ENCODE measurements around the gene MYL12B.

The MYL12B gene

DNA sequence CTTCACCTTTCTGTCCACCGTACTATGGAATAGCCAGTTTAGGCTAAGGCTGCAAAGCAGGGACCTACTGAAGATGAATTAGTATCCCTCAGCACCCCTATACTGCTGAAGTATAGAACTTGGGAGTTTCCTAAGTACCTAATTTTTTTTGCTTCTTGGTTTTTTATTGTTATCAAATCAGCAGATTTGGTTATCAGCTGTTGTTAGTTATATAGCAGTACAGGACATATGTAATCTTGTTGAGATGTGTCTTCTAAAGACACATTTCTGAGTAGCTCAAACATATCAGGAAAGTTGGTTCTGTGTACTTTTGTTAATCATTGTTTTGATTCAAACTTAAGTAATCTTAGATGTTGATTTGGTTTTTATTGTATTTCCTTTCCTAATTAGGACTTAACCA, 9.1 kb upstream of the MYL12B start:
- H3K4me2 ChIP-seq (ENCODE audit: low read length): peak overlapping the region; percentile 79
- no peaks in the 10 kb centered on the region for H3K9me3 ChIP-seq (replicated peaks; ENCODE audit: low read length)
- no peak overlapping the region for H3K4me3 ChIP-seq (ENCODE audit: low read length)
- no peak overlapping the region for H3K9ac ChIP-seq (ENCODE audit: low read depth, low read length)
- peaks cover 71% of the 10 kb centered on the region for H3K36me3 ChIP-seq (ENCODE audit: insufficient read depth, low read length)
- H3K27me3 ChIP-seq (ENCODE audit: control insufficient read depth, insufficient read depth, low read length): no peaks in the 10 kb centered on the region
- H3K4me1 ChIP-seq (ENCODE audit: control insufficient read depth, insufficient read depth, low read length): peaks cover 67% of the 10 kb centered on the region

DNA sequence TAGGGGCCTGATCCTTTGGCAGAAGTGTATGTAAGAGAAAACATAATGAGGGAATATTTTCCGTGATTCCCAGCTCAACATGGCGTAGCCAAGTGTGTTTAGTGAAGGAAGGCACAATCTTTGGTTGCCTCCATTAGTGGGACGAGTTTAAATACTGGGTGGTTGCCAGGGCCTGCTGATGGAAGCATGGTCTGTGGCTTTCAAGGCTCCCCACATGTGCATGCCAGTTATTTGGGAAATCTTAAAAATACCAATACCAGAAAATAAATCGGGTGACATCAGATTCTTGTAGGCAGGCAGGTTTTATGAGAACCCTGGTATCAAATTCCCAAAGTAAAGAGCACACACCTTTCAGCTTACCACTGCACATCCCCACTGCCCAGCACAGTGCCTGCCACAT, 7.2 kb upstream of the MYL12B start:
- Histone ChIP-seq H3K4me2 (ENCODE audit: low read length) (no peak overlapping the region), H3K36me3 (ENCODE audit: insufficient read depth, low read length) (peaks cover 74% of the 10 kb centered on the region), H3K4me3 (ENCODE audit: low read length) (no peak overlapping the region), H3K27me3 (ENCODE audit: control insufficient read depth, insufficient read depth, low read length) (no peaks in the 10 kb centered on the region), H3K9me3 (replicated peaks; ENCODE audit: low read length) (no peaks in the 10 kb centered on the region), H3K4me1 (ENCODE audit: control insufficient read depth, insufficient read depth, low read length) (peaks cover 71% of the 10 kb centered on the region), H3K9ac (ENCODE audit: low read depth, low read length) (peak overlapping the region; percentile 13)

DNA sequence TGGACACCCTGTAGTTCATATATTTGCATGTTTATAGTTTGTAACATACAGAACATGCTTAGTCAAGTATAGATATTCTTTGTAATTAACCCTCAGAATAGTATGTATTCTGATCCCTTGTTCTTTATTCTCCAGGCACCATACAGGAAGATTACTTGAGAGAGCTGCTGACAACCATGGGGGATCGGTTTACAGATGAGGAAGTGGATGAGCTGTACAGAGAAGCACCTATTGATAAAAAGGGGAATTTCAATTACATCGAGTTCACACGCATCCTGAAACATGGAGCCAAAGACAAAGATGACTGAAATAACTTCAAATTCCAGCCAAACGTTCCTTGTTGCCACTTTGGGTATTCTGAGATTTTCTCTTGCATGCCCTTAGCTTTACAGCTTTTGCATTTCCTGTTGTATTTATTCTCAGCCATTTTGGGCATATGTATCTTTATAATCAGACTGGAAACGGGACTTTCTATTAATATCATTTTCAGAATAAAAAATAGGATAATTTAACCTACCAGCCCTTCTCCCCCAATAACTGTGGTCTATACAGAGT, 6.2 kb upstream of the MYL12B start:
- Histone ChIP-seq H3K4me1 (ENCODE audit: control insufficient read depth, insufficient read depth, low read length) (peaks cover 69% of the 10 kb centered on the region), H3K27me3 (ENCODE audit: control insufficient read depth, insufficient read depth, low read length) (no peaks in the 10 kb centered on the region), H3K9me3 (replicated peaks; ENCODE audit: low read length) (no peaks in the 10 kb centered on the region), H3K4me3 (ENCODE audit: low read length) (no peak overlapping the region), H3K4me2 (ENCODE audit: low read length) (no peak overlapping the region), H3K36me3 (ENCODE audit: insufficient read depth, low read length) (peaks cover 69% of the 10 kb centered on the region), H3K9ac (ENCODE audit: low read depth, low read length) (peak overlapping the region; percentile 56)

- H3K4me1 ChIP-seq (ENCODE audit: control insufficient read depth, insufficient read depth, low read length): peaks cover 63% of the 10 kb centered on the region
- H3K9ac ChIP-seq (ENCODE audit: low read depth, low read length): peak overlapping the region; percentile 72
- H3K27me3 ChIP-seq (ENCODE audit: control insufficient read depth, insufficient read depth, low read length): no peaks in the 10 kb centered on the region
- peak overlapping the region; percentile 48 for H3K4me2 ChIP-seq (ENCODE audit: low read length)
- no peaks in the 10 kb centered on the region for H3K9me3 ChIP-seq (replicated peaks; ENCODE audit: low read length)
- peaks cover 69% of the 10 kb centered on the region for H3K36me3 ChIP-seq (ENCODE audit: insufficient read depth, low read length)
- peak overlapping the region; percentile 22 for H3K4me3 ChIP-seq (ENCODE audit: low read length)
Observed at GRCh38 chr18:3256693-3257626, 5.0 kb upstream of the MYL12B start.

DNA sequence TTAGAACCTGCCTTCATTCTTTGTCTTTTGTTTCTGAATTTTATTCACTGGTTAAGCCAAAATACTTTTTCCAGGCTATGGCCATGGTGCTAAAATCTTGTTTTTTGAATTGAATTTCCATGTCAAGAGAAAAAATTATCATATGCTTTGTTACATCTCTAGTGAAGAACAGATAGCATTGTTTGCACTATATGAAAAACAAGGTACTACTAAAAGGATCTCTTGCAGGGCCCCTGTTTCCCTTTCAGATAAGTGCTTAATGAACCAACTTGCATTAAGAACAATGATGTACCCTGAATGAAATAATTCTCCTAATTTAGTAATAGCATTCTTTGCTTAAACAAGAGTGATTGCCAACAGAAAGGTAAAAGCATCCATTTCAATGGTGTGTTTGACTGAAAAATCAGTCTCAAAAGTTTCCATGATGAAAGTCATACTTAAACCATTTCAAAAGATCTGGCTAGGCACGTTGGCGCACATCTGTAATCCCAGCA, 4.3 kb upstream of the MYL12B start:
- peaks cover 56% of the 10 kb centered on the region for H3K4me1 ChIP-seq (ENCODE audit: control insufficient read depth, insufficient read depth, low read length)
- H3K4me3 ChIP-seq (ENCODE audit: low read length): no peak overlapping the region
- no peaks in the 10 kb centered on the region for H3K9me3 ChIP-seq (replicated peaks; ENCODE audit: low read length)
- peaks cover 68% of the 10 kb centered on the region for H3K36me3 ChIP-seq (ENCODE audit: insufficient read depth, low read length)
- H3K27me3 ChIP-seq (ENCODE audit: control insufficient read depth, insufficient read depth, low read length): no peaks in the 10 kb centered on the region
- H3K4me2 ChIP-seq (ENCODE audit: low read length): no peak overlapping the region
- H3K9ac ChIP-seq (ENCODE audit: low read depth, low read length): peak overlapping the region; percentile 72

DNA sequence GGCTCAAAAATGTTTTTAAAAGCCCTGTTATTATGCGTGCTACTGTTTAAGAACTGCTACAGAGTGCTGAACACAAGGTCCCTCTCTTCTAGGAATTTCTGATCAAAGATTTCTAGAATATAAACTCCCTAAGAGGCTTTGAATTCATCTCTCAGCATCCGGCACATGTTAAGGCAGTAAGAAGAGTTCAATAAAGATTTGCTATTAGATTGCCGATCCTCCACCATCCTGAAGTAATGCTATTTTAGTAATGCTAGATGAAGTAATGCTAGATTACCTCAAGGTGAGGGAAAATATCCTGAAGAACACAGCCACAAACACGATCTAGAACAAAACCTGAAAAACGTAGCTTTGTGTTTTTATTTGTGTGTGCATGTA, 949 bp upstream of the MYL12B start:
- H3K4me2 ChIP-seq (ENCODE audit: low read length): peak overlapping the region; percentile 83
- no peaks in the 10 kb centered on the region for H3K9me3 ChIP-seq (replicated peaks; ENCODE audit: low read length)
- no peaks in the 10 kb centered on the region for H3K27me3 ChIP-seq (ENCODE audit: control insufficient read depth, insufficient read depth, low read length)
- peaks cover 35% of the 10 kb centered on the region for H3K36me3 ChIP-seq (ENCODE audit: insufficient read depth, low read length)
- peak overlapping the region; percentile 90 for H3K4me3 ChIP-seq (ENCODE audit: low read length)
- peaks cover 50% of the 10 kb centered on the region for H3K4me1 ChIP-seq (ENCODE audit: control insufficient read depth, insufficient read depth, low read length)
- H3K9ac ChIP-seq (ENCODE audit: low read depth, low read length): peak overlapping the region; percentile 98

DNA sequence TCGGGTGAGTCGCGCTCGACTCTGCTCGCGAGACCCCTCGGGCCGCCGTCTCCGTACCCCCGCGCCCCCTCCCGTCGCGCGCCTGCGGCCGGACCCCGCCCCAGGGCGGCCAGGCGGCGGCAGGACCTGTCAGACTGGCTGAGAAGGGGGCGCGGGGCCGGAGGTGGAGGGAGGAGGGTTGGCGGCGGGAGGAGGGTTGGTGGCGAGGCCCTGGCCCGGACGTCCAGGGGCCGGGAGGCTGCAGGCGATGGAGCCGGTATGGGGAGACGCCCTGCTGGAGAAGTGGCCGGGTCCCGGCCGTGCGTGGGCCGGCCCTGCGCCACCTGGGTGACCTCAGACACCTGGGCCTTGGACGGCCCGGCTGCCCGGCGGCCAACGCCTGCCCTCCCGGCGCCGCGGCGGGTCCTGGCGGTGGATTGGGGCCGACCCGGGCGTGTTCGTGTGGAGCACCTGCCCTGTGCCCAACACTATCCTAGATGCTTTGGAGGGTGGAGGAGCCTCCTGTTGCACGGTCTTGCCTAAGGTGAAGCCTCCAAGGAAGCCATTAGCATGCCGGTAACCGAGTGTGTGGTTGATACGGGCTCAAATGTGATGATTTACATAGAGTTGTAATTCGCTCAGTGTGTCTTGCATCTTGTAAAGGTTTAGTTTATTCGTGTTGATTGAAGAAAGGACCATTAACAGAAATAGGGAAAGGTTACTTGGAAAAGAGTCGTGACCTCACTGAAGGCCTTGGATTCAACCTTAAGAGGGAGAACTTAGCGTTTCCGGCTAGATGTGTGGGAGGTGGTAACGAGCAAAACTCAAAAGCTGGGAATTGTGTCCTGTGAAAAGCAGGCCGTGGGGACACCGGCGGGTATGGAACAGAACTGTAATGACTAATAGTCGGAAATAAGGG, 550 bp downstream of the MYL12B start:
- Histone ChIP-seq H3K9ac (ENCODE audit: low read depth, low read length) (peak overlapping the region; percentile 98), H3K27me3 (ENCODE audit: control insufficient read depth, insufficient read depth, low read length) (no peaks in the 10 kb centered on the region), H3K36me3 (ENCODE audit: insufficient read depth, low read length) (peaks cover 28% of the 10 kb centered on the region), H3K4me3 (ENCODE audit: low read length) (peak overlapping the region; percentile 90), H3K4me1 (ENCODE audit: control insufficient read depth, insufficient read depth, low read length) (peaks cover 48% of the 10 kb centered on the region), H3K9me3 (replicated peaks; ENCODE audit: low read length) (no peaks in the 10 kb centered on the region), H3K4me2 (ENCODE audit: low read length) (peak overlapping the region; percentile 83)

- H3K36me3 ChIP-seq (ENCODE audit: insufficient read depth, low read length): peaks cover 21% of the 10 kb centered on the region
- H3K27me3 ChIP-seq (ENCODE audit: control insufficient read depth, insufficient read depth, low read length): no peaks in the 10 kb centered on the region
- H3K9ac ChIP-seq (ENCODE audit: low read depth, low read length): peak overlapping the region; percentile 98
- peak overlapping the region; percentile 90 for H3K4me3 ChIP-seq (ENCODE audit: low read length)
- H3K4me2 ChIP-seq (ENCODE audit: low read length): peak overlapping the region; percentile 83
- H3K4me1 ChIP-seq (ENCODE audit: control insufficient read depth, insufficient read depth, low read length): peaks cover 52% of the 10 kb centered on the region
- no peaks in the 10 kb centered on the region for H3K9me3 ChIP-seq (replicated peaks; ENCODE audit: low read length)
Observed at GRCh38 chr18:3263132-3263700, 1.3 kb downstream of the MYL12B start.

- peaks cover 63% of the 10 kb centered on the region for H3K4me1 ChIP-seq (ENCODE audit: control insufficient read depth, insufficient read depth, low read length)
Observed at GRCh38 chr18:3264362-3264761, 2.4 kb downstream of the MYL12B start.

DNA sequence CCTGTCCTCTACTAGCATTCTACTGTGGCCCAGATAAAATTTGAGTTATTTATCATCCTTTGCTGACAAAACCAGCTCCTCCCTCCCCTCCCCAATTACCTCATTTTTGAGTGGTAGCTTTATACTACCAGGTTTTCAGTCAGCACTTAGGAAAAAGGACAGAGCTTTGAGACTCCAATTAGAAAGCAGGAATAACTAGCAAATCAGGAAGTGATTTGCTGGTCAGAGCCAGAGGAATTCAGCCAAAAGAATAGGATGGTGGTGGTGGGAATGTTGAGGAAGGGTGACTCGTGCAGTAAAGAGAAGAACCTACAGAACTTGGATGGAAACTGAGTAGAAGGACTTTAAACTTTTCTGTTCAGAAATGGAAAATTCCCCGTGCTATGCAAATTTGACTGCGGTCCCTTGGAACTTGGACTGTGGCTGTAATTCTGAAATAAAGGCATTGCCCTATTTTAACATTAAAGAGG, 3.7 kb downstream of the MYL12B start:
- Histone ChIP-seq H3K4me2 (ENCODE audit: low read length) (peak overlapping the region; percentile 83), H3K9me3 (replicated peaks; ENCODE audit: low read length) (no peaks in the 10 kb centered on the region), H3K9ac (ENCODE audit: low read depth, low read length) (no peak overlapping the region), H3K4me1 (ENCODE audit: control insufficient read depth, insufficient read depth, low read length) (peaks cover 60% of the 10 kb centered on the region), H3K36me3 (ENCODE audit: insufficient read depth, low read length) (peaks cover 7% of the 10 kb centered on the region), H3K27me3 (ENCODE audit: control insufficient read depth, insufficient read depth, low read length) (no peaks in the 10 kb centered on the region), H3K4me3 (ENCODE audit: low read length) (peak overlapping the region; percentile 14)

More at GRCh38 chr18:3264362-3264761, 2.4 kb downstream of the MYL12B start:
- Histone ChIP-seq H3K4me2 (ENCODE audit: low read length) (peak overlapping the region; percentile 83), H3K9me3 (replicated peaks; ENCODE audit: low read length) (no peaks in the 10 kb centered on the region), H3K9ac (ENCODE audit: low read depth, low read length) (peak overlapping the region; percentile 98), H3K27me3 (ENCODE audit: control insufficient read depth, insufficient read depth, low read length) (no peaks in the 10 kb centered on the region), H3K36me3 (ENCODE audit: insufficient read depth, low read length) (peaks cover 9% of the 10 kb centered on the region), H3K4me3 (ENCODE audit: low read length) (peak overlapping the region; percentile 90)

Measured in skeletal muscle satellite cell (primary cell).